DMS53 (cell line): ENCODE measurements around the gene CDKL4.
"Not testable (repeated sequence)": the region's sequence is repeated elsewhere in the genome, so short reads cannot be mapped to it uniquely, and the experiment has no call there.

Experiments
- DNase-seq: peaks from one replicate; lab custom pipeline; 2025; lab: John Stamatoyannopoulos, UW

Gene CDKL4

DNA sequence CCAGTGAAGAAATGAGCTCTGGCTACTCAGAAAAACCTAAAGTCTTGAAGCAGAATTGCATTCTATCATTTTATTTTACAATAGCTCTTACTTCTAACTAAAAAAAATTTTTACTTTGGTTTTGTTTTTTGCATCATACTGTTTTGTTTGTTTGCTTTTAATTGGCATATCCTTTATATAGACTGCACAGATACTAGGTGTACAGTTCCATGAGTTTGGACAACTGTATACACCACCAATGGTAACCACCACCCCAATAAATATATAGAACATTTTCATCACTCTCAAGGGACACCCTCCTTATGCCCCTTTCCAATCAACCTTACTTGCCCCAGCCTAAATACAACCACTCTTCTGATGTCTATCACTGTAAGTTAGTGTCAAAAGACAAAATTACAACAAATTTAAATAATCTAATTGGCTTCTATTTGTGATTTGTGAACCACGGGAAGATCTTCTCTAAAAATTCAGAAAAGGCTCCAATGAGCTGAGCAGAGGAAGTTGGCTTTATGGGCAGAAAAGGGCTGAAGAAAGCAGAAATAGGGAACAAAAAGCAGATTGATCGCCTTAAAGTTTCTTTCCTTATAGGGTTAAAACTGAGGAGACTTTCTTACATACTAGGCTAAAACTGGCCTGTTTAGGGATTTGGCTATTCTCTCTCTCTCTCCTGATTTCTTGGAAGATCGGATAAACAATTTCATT lies 100.7 kb downstream of the CDKL4 start:
- DNase-seq, result no peak

DNA sequence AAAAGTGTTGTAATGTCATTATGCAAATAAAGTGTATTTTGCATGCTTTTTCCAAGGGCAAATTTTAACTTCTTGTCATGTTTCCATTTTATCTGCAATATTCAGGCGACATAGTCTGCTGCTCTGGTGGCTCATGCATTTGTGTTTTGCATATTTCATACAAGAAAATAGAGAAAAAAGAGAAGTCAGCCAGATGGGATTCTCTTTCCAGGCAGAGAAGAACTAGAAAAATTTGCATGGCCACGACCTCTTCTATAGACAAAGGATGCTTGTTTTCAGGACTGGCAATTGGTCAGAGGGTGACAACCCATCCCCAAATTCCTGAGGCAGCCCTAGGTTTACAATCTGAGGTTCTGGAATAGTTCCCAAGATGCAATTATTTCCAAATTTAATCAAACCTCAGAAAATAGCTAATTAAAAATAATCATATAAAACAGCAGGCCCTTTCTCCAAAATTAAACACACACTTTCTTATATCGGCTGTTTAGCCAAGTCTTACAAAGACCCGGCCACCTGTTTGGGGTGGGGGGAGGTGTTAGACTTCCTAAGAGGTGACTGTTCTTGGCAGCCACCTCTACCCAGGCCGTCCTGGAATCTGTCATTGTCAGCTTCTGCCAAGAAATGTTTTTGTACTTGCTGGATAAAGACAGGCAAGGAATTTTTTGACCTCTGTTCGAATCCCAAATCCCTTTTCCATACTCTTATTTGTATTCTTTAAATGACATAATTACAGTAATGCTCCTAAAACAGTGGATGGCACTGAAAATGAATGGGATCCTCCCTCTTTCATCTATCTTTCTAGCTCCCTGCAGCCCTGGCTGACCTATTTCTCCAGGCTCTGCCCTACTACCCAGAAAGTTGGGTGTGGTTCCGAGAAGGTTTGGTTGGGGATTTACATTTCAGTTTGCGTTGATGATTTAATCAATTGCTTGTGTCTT lies 102.2 kb downstream of the CDKL4 start:
- DNase-seq, result no peak

DNA sequence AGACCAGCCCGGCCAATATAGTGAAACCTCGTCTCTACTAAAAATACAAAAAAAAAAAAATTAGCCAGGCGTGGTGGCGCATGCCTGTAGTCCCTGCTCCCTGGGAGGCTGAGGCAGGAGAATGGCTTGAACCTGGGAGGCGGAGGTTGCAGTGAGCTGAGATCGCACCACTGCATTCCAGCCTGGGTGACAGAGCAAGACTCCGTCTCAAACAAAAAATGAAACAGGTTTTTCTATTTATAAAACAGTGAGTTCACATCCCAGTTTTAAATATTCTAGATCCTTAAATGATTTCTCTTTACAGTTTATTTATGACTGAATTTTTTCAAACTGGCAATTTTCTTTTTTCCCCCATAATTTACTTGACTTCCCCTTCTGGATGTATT lies 102.8 kb downstream of the CDKL4 start:
- not testable (repeated sequence) for DNase-seq

DNA sequence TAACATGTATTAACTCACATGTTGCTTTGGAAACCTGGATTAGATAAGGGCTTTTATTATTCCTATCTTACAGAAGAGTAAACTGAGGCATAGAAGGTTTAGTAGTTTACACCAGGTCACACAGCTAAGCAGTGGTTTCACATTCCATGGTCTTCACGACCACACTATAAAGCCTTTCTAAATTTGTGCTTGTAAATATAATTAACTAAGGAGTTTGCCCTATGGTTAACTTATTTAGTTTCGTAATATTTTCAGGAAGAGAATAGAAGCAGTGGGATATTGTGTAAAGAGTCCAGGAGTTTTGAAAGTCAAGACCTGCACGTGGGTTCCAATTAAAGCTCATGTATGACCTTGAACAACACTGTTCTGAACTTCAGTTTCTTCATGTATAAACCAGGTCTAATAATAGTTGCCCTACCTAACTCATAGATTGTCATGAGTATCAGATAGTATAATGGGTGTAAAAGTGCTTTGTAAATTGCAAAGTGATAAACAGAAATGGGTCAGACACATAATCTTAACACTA lies 103.4 kb downstream of the CDKL4 start:
- DNase-seq, result no peak

DNA sequence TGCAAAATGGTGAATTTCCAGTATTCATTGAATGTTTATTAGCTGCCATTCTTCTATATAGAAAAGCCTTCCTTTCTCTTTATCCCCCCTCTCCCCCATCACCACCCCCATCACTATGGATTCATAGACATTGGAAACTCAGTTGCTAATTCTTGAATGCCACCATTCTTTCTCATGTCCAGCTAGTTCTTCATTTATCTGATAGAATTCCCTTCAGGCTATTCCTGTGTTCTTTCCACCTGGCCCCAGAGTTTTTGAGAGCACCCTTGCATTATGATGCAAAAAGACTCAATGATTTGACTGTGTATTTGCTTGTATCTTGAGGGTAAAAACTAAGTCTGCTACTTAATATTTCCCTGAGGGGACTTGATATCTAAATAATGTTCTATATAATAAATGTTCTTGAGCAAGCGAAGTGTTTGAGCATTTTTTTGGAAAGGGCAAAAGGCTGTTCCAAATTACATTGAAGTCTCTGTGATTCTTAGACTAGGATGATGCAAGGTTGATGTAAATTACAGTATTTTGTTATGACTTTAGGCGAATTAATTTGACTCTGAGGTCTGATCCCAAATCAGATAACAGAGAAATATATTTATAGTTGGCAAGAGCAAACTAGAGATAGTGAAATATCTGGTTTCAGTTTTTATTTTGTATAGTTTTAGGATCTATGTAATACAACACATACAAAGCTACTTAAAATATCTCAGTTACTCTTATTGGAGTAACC lies 104.1 kb downstream of the CDKL4 start:
- no peak for DNase-seq

DNA sequence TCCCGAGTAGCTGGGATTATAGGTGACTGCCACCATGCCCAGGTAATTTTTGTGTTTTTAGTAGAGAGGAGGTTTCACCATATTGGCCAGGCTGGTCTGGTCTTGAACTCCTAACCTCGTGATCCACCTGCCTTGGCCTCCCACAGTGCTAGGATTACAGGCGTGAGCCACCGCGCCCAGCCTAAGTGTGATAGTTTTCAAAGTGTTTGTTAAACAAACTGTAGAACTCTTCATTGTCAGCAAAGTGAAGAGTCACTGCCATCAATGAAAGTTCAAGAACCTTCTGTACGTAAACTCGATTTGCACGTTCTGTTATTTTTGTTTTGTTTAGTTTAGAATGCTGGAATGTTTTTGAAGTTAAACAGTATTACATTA lies 104.9 kb downstream of the CDKL4 start:
- no peak for DNase-seq

DNA sequence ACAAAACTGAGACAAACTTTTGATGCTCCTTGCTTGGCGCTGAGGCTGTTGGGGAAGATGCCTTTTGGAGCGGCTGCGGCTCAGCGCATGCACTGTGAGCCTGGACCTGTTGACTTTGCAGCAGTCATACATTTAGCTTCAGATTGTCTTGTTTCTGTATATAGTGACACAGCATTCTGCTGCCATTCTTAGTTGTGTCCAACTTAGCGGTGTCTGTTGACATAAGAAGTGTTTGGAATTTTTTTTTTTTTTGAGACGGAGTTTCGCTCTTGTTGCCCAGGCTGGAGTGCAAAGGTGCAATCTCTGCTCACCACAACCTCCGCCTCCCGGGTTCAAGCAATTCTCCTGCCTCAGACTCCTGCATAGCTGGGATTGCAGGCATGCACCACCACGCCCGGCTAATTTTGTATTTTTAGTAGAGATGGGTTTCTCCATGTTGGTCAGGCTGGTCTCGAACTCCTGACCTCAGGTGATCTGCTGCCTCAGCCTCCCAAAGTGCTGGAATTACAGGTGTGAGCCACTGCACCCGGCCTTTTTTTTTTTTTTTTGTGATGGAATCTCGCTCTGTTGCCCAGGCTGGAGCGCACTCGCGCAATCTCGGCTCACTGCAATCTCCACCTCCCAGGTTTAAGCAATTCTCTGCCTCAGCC lies 105.5 kb downstream of the CDKL4 start:
- not testable (repeated sequence) for DNase-seq

DNA sequence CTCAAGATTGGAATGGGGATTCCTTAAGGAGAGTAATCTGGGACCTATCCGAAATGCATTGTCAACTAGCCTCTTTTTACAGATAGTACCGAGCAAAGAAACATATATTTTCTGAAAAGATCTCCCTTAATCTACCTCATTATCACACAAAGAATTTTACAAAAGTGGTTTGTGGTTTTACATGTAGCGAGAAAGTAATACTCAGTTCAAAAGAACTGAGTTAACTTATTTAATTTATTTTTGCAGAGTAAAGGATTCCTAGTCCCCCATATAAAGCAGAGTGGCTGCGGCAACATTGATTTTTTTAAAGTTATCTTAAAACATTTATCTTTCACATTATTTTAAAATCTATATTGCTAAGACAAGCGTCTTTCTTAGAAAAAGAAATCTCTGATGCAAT lies 107.0 kb downstream of the CDKL4 start:
- no peak for DNase-seq

DNA sequence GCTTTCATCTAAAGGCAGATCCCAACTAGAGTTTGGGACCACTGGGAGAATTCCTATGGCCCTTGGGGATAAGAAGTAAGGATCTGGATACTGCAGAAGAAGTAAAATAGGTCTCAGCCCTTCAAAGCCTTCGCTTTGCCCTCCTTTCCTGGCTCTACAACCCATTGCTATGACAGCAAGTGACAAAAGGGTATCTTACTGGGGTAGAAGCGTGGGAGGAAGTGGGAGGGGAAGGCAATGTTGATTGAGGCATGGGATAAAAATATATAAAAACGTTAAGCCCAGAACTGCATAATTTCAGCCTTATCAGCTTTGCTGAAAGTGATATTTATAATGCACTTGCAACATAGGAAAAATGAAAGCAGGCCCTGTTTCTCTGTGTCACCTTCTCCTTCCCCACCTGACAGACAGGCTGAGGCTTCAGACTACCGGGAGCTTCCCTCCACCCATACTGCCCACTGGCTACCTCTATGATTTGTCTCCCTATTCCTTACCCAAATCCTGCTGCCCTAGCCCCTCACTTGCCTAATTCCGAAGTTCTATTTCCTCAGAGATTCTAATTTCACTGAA lies 108.0 kb downstream of the CDKL4 start:
- no peak for DNase-seq

DNA sequence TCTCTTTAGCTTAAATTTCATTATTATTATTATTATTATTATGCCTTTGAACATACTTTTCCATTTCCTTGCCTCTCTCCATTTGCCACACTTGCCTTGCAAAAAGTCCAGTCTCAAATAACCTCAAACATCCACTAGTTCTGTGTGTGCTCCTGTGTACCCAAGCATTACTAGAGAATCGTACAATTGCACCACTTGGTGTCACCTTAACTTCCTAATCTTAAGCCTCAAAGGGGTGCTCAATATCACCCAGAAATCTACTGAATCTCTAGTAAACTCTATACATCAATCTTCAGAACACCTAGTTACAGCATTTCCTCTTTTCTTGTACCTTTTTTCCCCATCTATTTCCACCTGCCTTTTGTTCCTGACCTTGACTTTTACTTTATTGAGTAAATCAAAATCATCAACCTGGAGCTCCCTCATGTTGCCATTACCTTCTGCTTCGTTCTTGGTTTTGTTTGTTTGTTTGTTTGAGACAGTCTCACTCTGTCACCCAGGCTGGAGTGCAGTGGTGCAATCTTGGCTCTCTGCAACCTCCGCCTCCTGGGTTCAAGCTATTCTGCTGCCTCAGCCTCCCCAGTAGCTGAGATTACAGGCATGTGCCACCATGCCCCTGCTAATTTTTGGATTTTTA lies 110.4 kb downstream of the CDKL4 start:
- no peak for DNase-seq

DNA sequence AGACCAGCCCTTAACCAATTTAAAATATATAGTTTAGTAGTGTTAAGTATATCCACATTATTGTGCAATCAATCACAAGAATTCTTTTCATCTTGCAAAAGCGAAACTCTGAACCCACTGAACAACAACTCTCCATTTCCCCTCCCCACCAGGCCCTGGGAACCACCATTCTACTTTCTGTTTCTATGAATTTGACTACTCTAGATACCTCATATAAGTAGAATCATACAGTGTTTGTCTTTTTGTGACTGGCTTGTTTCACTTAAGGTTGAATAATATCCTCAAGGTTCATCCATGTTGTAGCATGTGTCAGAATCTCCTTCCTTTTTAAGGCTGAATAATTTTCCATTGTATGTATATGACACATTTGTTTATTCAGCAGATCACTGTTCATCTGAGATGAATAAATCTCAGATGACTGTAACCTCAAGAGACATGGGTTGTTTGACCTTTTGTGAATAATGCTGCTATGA lies 114.8 kb downstream of the CDKL4 start:
- peak; percentile 10 for DNase-seq

DNA sequence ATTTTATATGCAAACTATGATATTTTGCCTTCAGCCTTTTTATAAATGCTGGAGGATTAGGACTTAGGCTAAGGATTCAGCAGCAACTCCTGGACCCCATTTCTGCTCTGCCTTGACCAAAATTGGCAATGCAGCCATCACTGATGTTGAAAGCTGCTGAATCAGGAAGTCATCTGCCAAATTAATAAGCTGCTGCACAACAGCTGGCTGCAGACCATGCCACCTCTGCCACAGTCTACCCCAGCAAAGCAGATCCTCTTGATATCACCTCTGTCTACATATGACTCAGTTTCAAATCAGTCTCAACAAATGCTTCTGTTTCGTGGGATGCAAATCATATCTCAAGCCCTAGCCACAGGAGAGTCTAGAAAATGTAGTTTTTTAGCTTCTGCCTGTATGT lies 115.8 kb downstream of the CDKL4 start:
- no peak for DNase-seq
